Prostate gland (tissue), 2 donors: ENCODE data around the gene CSKMT. TPM values are rescaled to one million over a fixed set of nuclear protein-coding genes. Genes with fewer than 3 reads are reported as not detected.

Experiments
- DNase-seq: peaks from one replicate; pipeline ENCODE4 v3.0.0-alpha.2; 2019; ENCODE audit warnings: low spot score
- H3K27ac ChIP-seq, 2 donors: fragments of 200-600 bp; sonication (generic); 2 replicates each; pipeline ENCODE4 v1.5.1; 2017 to 2019
- H3K27me3 ChIP-seq: fragments of 200-600 bp; sonication (generic); replicated peaks from 2 replicates; pipeline ENCODE4 v1.5.1; 2019; ENCODE audit not compliant: insufficient read depth
- H3K36me3 ChIP-seq, 2 donors: fragments of 200-600 bp; sonication (generic); 1 replicate in 1 of 2; 2 replicates in 1 of 2; pipeline versions ENCODE4 v1.5.1 to v1.8.1; 2017 to 2019
- H3K4me1 ChIP-seq: fragments of 200-600 bp; sonication (generic); replicated peaks from 2 replicates; pipeline ENCODE4 v1.5.1; 2019
- H3K4me3 ChIP-seq, 2 donors: fragments of 200-600 bp; sonication (generic); 2 replicates each; pipeline ENCODE4 v1.5.1; 2017 to 2019
- H3K9me3 ChIP-seq: fragments of 200-600 bp; sonication (generic); 2 replicates; pipeline ENCODE4 v1.5.1; 2017
- CTCF ChIP-seq, 4 experiments: fragments of 200-600 bp in 2 of 4; fragments of 450-650 bp in 2 of 4; sonication (generic) in 2 of 4; IDR thresholded peaks; 1 replicate in 3 of 4; 2 replicates in 1 of 4; pipeline ENCODE4 v1.5.1; 2016 to 2019; ENCODE audit warnings: antibody characterized with exemption in 4 of 4, mild to moderate bottlenecking in 2 of 4, moderate library complexity in 2 of 4
- POLR2A ChIP-seq: fragments of 450-650 bp; IDR thresholded peaks from one replicate; pipeline ENCODE4 v1.6.1; 2016; ENCODE audit warnings: antibody characterized with exemption, mild to moderate bottlenecking
- POLR2AphosphoS5 ChIP-seq: sonication (generic); formaldehyde crosslinking; IDR thresholded peaks from one replicate; pipeline ENCODE4 v1.6.1; 2017; ENCODE audit warnings: antibody characterized with exemption
- WGBS: methylation state at CpG from one replicate; pipeline ENCODE4 v1.1.5; 2018; 5-methylcytosine and 5-hydroxymethylcytosine counted together
- intact Hi-C: fragments of 100-400 bp; cut with DNase I; formaldehyde crosslinking; loops from one replicate; pipeline ENCODE4 v1.14.2; 2022
- total RNA-seq, 2 donors: library from RNA; depleted of rRNA; stranded (reverse); fragments of >200 nt; gene quantifications; one replicate each; pipeline ENCODE4 v1.1.0, GENCODE V29; 2016

The CSKMT gene
- total RNA-seq, 2 donors from 2014 or later = 9.7 to 20.2 TPM

- no peaks in the 10 kb centered on the region for H3K27me3 ChIP-seq
- H3K36me3 ChIP-seq = no peaks in the 10 kb centered on the region
- peaks cover 12% of the 10 kb centered on the region for H3K4me1 ChIP-seq
- H3K4me3 ChIP-seq = no peak overlapping the region
- no peak overlapping the region for H3K27ac ChIP-seq
- 53% methylated on average over 2 of the region's 2 CpGs for WGBS
- H3K9me3 ChIP-seq = no peaks in the 10 kb centered on the region
- intact Hi-C loops = no loop called here
- no peak for TF ChIP-seq POLR2AphosphoS5
- TF ChIP-seq POLR2A = no peak
- no peak for TF ChIP-seq CTCF (IDR thresholded peaks at IDR 0.05)
- no peak for DNase-seq
Measured at GRCh38 chr11:62667460-62667859, 2.3 kb downstream of the CSKMT start.

GRCh38 chr11:62669420-62670161 is 4.5 kb downstream of the CSKMT start:
- no peak for TF ChIP-seq POLR2A
- no peak for TF ChIP-seq POLR2AphosphoS5
- TF ChIP-seq CTCF (IDR thresholded peaks at IDR 0.05) = no peak
- WGBS = 70% methylated on average over 4 of the region's 4 CpGs
- Histone ChIP-seq H3K36me3 (no peaks in the 10 kb centered on the region), H3K27ac (no peak overlapping the region), H3K4me3 (no peak overlapping the region), H3K9me3 (no peaks in the 10 kb centered on the region), H3K27me3 (no peaks in the 10 kb centered on the region), H3K4me1 (peaks cover 20% of the 10 kb centered on the region)
- intact Hi-C loops = no loop called here
- DNase-seq = no peak

- no peak for TF ChIP-seq CTCF (IDR thresholded peaks at IDR 0.05)
- TF ChIP-seq POLR2A = no peak
- no peak for TF ChIP-seq POLR2AphosphoS5
- Histone ChIP-seq H3K4me3 (peak overlapping the region; percentile 61 to 69), H3K4me1 (peaks cover 19% of the 10 kb centered on the region), H3K36me3 (no peaks in the 10 kb centered on the region), H3K27me3 (no peaks in the 10 kb centered on the region), H3K9me3 (no peaks in the 10 kb centered on the region), H3K27ac (peak overlapping the region; percentile 82 to 87)
- intact Hi-C loops = no loop called here
- WGBS = under 1% methylated on average over 17 of the region's 17 CpGs
- DNase-seq = no peak
Measured at GRCh38 chr11:62671236-62671607, 6.1 kb downstream of the CSKMT start.

- intact Hi-C loops = no loop called here
- no peaks in the 10 kb centered on the region for H3K9me3 ChIP-seq
- H3K4me3 ChIP-seq = peak within 1 kb of the TSS; percentile 61 to 69
- no peaks in the 10 kb centered on the region for H3K27me3 ChIP-seq
- WGBS = under 1% methylated on average over 52 of the region's 59 CpGs
- DNase-seq = peak; percentile 87
- peaks cover 13% of the 10 kb centered on the region for H3K4me1 ChIP-seq
- peak within 1 kb of the TSS; percentile 82 to 87 for H3K27ac ChIP-seq
- no peaks in the 10 kb centered on the region for H3K36me3 ChIP-seq
- TF ChIP-seq POLR2A = peak; percentile 49
- peak in 1 of 4 experiments; percentile 22 for TF ChIP-seq CTCF (IDR thresholded peaks at IDR 0.05)
- TF ChIP-seq POLR2AphosphoS5 = peak; percentile 80
Measured at GRCh38 chr11:62671608-62672389, 6.7 kb downstream of the CSKMT start, which contains the start of the genes LBHD1 and UQCC3. Gene LBHD1, minus strand, starts transcription at chr11:62672267. Its CDS starts 2,236 bp downstream, at chr11:62670031. Gene UQCC3, plus strand, starts transcription at chr11:62671673. Its CDS starts 73 bp downstream, at chr11:62671746.
